Measurements from ENCODE around the gene PLP2.

DNA sequence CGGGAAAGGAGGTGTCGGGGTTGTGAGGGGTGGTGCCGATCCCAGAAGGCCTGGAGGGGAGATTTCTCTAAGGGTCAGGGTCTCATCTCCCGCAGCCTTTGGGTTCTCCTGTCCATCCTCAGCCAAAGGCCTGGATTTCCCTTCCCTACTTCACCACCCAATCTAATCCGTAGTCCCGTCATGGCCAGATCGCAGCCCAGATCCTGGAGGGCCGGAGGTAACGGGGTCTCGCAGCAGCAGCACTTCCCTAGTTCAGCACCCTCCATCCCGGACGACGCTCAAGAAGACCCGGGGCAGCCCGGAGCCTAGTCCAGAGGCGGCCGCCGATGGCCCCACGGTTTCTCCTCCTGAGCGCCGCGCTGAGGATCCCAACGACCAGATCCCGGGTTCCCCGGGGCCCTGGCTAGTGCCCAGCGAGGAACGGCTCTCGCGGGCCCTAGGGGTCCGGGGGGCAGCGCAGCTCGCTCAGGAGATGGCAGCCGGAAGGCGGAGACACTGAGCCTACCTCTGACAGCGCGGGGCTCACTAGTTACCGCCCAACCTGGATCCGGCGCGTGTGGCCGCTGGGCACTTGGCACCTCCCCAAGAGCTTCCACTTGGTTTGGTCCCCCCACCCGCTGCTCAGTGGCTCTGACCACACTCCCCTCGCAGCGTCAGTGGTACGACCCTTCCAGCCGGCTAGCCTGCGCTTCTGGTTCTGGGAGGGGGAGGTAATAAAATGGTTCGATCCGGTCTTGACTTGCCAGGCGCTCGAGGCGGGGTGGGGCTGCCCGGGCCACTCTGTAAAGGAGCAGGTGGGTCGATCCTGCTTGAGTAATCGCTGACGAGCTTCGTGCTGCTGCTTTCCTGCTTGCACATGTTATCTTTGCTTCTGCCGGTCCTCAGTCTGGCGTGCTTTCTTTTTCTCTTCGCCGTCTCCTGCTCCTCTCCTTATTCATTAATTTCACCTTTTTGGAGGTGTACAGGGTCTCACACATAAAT, 5.5 kb upstream of the PLP2 start:
- TF ChIP-seq EZH2phosphoT487 (IDR thresholded peaks at IDR 0.05; ENCODE audit: low read length) (no peak), EZH2 (optimal IDR thresholded peaks at IDR 0.05; ENCODE audit: low read depth, low read length) (no peak)
- TF ChIP-seq, protein P1, sequence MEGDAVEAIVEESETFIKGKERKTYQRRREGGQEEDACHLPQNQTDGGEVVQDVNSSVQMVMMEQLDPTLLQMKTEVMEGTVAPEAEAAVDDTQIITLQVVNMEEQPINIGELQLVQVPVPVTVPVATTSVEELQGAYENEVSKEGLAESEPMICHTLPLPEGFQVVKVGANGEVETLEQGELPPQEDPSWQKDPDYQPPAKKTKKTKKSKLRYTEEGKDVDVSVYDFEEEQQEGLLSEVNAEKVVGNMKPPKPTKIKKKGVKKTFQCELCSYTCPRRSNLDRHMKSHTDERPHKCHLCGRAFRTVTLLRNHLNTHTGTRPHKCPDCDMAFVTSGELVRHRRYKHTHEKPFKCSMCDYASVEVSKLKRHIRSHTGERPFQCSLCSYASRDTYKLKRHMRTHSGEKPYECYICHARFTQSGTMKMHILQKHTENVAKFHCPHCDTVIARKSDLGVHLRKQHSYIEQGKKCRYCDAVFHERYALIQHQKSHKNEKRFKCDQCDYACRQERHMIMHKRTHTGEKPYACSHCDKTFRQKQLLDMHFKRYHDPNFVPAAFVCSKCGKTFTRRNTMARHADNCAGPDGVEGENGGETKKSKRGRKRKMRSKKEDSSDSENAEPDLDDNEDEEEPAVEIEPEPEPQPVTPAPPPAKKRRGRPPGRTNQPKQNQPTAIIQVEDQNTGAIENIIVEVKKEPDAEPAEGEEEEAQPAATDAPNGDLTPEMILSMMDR (IDR thresholded peaks at IDR 0.05; ENCODE audit: low read length), result peak; percentile 26
